Measurements from ENCODE around the gene DCAF10.
"Not testable (repeated sequence)": the region's sequence is repeated elsewhere in the genome, so short reads cannot be mapped to it uniquely, and the experiment has no call there.

DCAF10 gene

DNA sequence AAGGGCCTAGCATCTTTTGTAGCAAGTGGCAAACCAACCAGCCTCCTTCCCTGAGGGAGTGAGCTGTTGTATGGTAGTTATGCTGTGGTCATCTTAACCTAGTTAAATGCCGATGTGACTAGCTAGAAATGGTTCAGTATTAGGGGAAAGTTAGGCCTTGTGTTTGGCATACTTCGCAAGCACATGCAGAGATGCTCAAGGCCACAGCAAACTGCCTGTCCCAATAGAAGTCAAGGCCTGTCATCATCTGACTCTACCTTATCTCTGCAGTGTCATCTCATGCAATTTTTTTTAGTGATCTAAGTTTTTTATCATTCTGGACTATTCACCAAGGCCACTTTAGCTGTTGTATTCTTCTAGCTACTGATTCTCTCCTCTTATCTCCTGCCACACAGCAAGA is 10.5 kb upstream of the DCAF10 start:
- no peak for DNase-seq (ENCODE audit: low spot score)

DNA sequence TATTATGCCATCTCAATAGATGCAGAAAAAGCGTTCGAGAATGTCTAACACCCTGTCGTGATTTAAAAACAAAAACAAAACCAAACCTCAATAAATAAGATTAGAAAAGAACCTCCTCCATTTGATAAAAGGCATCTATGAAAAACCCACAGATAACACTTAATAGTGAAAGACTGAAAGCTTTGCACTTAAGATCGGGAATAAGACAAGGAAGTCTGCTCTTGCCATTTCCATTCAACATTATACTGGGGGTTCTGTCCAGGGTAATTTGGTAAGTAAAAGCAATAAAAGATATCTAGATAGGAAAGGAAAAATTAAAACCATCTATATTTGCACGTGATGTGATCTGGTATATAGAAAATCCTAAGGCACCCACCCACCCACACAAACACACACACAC is 8.5 kb upstream of the DCAF10 start:
- DNase-seq (ENCODE audit: low spot score): no peak

DNA sequence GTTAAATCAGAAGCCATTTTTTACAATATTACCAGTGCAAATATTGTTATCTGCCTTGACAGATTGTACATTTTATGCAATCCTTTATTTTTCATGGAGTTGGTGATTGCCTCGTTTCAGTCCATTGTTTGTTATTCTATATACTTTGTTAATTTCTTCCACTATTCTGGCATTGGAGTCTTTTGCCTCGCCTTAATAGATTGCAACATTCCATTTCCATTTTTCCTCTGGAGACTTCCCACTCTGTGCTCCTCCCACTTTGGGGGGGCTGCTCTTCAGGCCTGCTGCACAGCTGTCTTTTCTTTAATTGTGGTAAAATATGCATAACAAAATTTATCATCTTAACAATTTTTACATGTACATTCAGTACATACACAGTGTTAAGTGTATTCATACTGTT is 4.4 kb upstream of the DCAF10 start:
- DNase-seq (ENCODE audit: low spot score): no peak

DNA sequence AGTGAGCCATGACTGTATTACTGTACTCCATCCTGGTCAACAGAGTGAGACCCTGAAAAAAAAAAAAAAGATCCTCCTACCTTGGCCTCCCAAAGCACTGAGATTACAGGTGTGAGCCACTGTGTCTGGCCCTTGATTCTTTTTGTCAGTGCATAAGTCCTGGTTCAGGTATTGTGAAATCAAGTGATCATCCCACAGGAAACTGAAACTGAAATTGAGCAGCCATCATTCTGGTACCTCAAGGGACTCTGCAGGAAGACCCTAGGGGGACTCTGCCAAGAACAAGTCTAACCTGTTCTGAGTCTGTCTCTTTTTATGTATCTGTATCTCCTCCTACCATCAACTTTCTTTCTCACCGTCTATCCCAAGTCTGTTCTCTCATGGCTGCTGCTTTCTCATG is 1.9 kb upstream of the DCAF10 start:
- no peak for DNase-seq (ENCODE audit: low spot score)

DNA sequence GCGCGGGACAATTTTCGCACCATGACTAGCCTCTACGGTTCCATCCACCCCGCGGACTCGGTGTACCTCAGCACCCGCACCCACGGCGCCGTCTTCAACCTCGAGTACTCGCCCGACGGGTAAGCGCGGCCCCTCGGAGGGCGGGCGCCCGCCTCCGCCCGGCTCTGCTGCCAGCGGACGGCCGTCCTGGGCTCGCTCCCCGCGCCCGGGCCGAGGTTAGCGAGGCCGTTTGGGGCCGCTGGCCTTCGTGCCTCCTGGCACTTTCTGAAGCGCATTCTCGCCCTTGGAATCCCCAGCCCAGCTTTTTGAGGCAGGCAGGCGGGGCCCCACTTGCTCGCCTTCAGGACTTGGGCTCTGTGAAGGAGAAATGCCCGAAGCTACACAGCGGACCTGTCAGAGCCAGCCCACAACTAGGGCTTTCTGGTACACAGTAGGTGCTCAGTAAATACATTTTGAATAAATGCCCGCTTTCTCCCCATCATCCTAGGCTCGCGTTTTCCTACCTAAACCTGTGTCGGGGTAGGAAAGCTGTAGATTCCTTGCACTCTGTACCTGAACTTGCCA is 772 bp downstream of the DCAF10 start:
- peak; percentile 32 for DNase-seq (ENCODE audit: low spot score)

DNA sequence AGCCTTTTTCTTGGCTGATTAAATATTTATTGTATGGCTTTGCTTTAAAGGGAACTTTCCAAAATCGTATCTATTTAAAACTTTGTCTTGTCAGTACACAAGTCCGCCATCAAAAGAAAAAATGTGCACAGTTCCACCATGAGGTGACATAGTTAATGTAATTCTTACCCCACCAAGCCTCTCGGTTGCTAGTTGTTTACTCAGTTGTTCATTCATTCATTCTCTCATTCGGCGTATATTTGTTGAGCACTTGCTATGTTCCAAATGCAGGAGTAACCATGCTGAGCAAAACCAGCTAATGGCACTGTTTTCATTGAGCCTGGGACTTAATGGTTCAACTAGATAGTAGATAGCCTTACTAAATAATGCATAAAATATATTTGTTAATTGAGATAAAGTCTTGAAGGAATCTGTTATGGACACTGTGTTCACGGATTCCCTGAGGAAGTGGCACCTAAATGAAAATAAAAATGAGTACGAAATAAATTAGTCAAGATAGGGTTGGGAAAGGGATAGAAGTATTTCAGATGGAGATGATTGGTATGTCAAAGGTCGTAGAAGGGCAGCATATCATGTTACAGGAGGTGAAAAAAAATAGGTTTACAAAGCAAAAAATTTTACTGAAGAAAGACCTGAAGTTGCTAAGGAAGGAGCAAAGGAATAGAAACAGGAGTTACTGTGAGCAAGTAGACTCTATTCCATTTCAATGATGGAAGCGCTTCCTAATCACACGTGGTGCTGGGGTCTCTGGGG is 1.5 kb downstream of the DCAF10 start:
- DNase-seq (ENCODE audit: low spot score): no peak

DNA sequence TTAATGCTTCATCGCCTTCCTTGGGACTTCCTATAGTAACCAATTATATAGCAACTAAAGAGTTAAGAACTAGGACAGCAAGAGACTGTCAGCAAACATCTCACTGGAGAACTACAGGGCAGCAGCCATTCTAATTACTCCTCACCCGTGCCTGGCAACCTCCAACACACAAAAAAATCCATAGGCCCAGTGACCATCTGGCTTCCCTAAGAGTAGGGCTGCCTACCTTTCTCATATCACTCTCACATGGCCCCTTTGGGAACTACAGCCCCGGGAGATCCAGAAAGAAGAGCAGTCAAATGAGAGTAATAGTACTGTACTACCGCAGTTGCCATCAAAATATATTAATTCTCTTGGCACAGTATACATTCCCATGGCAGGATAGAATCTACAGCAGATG is 5.7 kb downstream of the DCAF10 start:
- no peak for DNase-seq (ENCODE audit: low spot score)

DNA sequence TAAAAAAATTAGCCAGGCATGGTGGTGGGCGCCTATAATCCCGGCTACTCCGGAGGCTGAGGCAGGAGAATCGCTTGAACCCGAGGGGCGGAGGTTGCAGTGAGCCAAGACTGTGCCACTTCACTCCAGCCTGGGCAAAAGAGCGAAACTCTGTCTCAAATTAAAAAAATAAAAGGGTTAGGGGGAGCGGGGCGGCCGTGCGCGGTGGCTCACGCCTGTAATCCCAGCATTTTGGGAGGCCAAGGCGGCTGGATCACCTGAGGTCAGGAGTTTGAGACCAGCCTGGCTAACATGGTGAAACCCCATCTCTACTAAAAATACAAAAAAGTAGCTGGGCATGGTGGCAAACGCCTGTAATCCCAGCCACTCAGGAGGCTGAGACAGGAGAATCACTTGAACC is 9.1 kb downstream of the DCAF10 start:
- not testable (repeated sequence) for DNase-seq (ENCODE audit: low spot score)

DNA sequence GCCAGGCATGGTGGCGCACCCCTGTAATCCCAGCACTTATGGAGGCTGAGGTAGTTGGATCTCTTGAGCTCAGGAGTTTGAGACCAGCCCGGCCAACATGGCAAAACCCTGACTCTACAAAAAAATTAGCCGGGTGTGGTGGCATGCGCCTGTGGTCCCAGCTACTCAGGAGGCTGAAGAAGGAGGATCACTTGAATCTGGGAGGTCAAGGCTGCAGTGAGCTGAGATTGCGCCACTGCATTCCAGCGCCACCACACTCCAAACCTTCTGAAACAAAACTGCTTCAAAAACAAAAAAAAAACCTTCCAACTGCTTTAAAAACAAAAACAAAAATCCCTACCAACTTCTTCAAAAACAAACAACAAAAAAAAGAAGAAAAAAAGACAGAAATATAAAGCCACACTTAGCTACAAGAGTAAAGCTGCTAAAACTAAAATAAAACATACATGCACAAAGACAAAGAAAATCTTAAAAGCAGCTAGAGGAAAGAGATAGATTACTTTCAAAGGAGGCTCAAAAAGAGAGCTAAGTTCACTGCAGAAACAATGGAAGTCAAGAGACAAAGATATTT is 11.4 kb downstream of the DCAF10 start:
- DNase-seq (ENCODE audit: low spot score): no peak

DNA sequence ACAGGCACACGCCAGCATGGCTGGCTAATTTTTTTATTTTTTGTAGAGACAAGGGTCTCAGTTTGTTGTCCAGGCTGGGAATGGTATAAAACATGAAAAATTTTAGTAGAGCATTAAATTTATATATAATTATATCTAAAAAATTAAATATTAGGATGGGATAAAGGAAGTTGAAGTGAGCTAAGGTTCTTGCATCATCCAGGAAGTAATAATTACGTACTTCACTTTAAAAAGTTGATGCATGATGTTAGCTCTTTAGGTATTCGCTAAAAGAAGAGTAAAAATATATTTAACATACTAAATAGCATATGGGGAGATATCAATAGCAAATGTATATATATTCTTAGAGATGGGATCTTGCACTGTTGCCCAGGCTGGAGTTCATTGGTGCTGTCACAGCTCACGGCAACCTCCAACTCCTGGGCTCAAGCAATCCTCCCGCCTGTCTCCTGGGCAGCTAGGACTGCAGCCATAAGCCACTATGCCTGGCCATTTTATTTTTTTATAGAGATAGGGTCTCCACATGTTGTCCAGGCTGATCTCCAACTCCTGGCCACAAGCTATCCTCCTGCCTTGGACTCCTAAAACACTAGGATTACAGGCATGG is 12.3 kb downstream of the DCAF10 start:
- DNase-seq (ENCODE audit: low spot score): no peak

DNA sequence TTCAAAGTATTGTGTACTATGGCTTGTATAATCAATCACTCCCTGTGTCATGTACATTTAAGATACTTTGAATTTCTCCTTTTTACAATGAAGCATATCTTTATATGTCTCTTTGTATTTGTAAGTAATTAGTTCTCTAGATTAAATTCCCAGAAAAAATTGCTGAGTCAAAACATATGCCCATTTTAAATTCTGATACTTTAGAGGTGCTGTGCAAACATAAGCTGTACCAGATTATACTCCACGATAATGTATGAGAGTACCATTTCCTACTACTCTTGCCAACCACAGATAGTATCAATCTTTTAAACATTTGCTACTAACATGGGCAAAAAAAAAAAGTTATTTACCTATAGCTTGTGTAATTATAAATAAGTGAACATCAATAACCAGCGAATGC is 18.3 kb downstream of the DCAF10 start:
- no peak for DNase-seq (ENCODE audit: low spot score)

DNA sequence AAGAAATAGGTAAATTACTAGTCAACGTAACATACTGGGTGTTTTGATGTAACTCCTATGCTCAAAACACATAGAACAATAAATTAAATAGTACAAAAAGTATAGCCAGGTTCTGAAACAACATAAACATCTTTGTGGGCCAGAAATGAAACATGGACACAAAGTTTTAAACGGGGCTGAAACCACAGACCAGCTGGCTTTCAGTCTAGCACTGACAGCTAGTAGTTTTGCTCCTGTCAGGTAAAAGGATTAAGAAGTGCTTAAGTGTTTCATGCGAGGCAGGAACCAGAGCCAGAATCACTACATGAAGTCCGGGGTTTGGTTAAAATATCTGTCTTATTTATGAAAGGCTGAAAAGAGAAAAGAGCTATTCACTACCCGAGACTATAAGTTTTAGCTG is 19.5 kb downstream of the DCAF10 start:
- no peak for DNase-seq (ENCODE audit: low spot score)

DNA sequence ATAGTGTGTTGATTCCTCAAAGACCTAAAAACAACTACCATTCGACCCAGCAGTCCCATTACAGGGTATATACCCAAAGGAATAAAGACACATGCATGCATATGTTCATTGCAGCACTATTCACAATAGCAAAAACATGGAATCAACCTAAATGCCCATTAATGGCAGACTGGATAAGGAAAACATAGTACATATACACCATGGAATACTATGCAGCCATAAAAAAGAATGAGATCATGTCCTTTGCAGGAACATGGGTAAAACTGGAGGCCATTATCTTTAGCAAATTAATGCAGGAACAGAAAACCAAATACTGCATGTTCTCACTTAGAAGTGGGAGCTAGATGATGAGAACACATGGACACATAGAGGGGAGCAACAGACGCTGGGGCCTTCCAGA is 24.6 kb downstream of the DCAF10 start:
- DNase-seq (ENCODE audit: low spot score): not testable (repeated sequence)

DNA sequence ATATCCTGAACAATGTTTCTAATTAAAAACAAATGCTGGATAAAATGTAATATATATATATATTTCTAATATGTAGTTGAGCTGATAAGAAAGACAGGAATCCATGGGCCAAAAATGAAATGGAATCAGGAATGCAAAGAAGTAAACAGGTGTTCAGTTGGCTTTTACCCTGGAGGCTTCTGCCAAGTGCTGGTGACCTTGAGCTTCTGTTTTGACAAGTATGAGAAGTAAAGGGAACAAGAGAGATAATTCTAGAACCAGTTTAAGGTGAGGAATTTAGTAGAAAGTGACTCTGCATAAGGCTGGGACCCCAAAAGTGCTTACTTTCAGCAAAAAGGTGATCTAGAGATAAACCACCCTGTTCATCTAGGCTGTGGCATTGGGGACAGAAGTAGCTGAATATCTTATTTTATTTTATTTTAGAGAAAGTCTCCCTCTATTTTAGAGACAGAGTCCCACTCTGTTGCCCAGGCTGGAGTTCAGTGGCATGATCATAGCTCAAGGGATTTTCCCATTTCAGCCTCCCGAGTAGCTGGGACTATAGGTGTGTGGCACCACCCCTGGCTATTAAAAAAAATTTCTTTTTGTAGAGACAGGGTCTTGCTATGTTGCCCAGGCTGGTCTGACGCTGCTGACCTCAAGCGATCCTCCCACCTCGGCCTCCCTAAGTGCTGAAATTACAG is 27.0 kb downstream of the DCAF10 start:
- no peak for DNase-seq (ENCODE audit: low spot score)

DNA sequence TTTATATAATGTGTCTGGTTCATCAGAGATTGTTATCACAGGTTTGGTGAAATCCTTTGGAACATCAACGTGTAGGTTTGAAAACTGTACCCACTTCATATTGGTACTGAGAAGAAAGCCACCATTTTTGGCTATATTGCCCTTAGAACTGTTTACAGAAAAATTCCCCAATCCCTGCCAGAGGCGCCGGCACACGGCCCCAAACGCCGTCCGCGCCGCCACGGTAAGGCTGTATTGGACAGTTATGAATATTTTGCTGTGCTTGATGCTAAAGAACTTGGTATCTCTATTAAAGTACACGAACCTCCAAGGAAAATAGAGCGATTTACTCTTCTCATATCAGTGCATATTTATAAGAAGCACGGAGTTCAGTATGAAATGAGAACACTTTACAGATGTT is 35.2 kb downstream of the DCAF10 start:
- no peak for DNase-seq (ENCODE audit: low spot score)

DNA sequence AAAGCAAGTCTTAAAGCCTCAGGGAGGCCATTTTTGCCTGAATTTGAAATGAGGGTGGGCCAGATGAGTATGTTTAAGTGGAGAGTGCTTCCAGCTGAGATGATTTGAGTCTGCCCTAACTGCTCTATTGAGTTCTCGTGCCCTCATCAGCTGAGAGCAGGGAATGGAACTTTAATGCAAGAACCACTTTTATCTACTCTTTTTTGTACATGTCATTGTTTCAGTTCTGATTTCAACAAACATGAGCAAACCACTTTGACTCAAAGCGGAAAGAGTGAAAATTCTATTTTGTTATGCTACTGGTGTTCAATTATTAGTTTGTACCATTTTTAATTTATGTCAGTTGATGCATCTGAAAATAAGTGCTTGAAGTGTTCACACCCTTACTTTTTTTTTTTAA is 35.8 kb downstream of the DCAF10 start:
- no peak for DNase-seq (ENCODE audit: low spot score)

DNA sequence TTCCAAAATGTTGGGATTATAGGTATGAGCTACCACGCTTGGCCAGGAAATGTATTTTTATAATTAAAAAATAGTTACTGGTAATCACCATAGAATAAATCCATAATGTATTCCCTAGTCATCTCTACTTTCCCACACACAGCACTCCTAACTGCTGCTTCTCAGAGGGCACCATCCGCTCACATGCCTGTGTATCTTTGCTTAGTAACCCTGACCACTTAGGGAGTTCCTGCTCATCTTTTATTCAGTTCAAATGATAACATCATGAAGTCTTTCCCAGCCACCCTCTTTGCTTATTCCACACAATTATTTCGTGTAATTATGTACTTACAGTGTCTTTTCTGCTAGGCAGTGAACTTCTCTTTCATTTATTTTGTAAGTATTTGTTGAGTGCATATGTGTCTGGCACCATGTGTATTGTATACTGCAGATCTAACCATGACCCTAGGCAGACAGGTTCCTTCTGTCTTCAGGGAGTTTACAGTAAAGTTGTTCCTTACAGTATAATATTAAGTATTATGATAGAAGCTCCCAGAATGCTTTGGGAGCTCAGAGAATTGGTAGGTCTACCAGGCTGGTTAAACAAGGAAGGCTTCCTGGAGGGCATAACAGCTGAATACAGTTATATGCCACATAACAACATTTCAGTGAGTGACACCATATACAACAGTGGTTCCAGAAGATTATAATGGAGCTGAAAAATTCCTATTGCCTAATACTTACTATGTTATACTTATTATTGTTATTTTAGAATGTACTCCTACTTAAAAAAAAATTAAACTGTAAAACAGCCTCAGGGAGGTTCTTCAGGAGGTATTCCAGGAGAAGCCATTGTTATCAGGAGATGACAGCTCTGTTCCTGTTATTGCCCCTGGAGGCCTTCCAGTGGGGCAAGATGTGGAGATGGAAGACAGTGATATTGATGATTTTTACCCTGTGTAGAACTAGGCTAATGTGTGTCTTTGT is 39.2 kb downstream of the DCAF10 start:
- no peak for DNase-seq (ENCODE audit: low spot score)

DNA sequence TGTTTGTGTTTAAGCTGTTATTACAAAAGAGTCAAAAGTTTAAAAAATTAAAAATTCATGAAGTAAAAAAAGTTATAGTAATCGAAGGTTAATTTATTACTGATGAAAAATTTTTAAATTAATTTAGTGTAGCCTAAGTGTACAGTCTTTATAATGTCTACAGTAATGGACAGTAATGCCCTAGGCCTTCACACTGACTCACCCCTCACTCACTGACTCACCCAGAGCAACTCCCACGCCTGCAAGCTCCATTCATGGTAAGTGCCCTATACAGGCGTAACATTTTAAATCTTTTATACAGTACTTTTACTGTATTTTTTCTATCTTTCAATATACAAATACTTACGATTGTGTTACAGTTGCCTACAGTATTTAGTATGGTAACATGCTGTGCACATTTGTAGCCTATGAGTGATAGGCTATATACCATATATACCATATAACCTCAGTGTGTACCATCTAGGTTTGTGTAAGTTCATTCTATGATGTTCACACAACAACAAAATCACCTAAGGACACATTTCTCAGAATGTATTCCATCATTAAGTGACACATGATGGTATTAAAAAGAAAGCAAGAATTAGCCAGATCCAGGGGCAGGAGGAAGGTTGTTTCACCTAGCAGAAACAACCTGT is 40.1 kb downstream of the DCAF10 start:
- peak; percentile 41 for DNase-seq (ENCODE audit: low spot score)

DNA sequence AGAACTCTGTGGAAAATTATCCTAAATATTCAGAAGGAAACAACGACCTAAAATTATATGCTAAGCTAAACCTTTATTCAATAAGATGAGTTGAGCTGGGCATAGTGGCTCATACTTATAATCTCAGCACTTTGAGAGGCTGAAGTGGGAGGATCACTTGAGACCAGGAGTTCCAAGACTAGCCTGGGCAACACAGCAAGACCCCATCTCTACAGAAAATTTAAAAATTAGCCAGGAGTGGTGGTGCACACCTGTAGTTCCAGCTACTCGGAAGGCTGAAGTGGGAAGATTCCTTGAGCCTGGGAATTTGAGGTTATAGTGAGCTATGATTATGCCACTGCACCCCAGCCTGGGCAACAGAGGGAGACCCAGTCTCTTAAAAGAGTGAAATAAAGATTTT is 51.6 kb downstream of the DCAF10 start:
- no peak for DNase-seq (ENCODE audit: low spot score)

DNA sequence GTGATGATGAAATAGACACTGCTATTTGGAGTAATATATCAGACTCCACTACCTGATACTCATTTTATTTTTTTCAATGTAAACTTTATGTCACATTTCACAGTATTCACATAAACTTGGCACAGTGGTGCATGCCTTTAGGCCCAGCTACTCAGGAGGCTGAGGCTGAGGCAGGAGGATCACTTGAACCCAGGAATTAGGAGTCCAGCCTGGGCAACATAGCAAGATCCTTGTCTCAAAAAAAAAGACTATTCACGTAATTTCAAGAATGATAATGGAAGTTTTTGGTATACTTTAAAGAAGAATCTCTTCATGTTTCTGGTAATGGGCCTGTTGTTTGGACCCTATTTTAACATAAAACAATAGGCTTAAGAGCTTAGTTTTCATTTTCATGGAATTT is 56.0 kb downstream of the DCAF10 start:
- DNase-seq (ENCODE audit: low spot score): no peak

DNA sequence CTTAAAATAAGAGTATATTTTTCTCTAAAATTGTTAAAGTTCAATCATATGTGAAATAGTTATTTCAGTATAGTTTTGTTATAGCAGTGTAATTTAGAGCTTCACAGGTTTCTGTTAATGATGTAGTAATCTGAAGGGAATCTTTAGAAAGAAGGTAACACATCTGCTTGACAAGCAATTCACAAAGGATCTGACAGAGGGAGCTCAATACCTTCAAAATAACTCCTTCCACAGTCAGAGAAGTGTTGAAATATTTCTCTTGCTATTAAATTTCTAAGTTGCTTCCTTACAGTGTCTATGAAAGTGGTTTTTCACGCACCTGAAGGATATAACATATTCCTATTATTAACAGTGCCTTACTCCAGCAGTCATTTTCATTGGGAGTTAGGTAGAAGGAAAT is 58.4 kb downstream of the DCAF10 start:
- peak; percentile 10 for DNase-seq (ENCODE audit: low spot score)
